Midbrain (tissue), 1 donor: ENCODE results near the gene FLII.
"Not testable (repeated sequence)": the region's sequence is repeated elsewhere in the genome, so short reads cannot be mapped to it uniquely, and the experiment has no call there.

ENCODE experiments used
- DNase-seq: peaks from one replicate; lab custom pipeline; 2025; lab: John Stamatoyannopoulos, UW

The FLII gene

GRCh38 chr17:18258356-18259038 is at the start of gene FLII:
TSS of gene FLII (minus strand) at chr17:18258738. CDS start at chr17:18258690, 48 bp downstream.
- DNase-seq: peak; percentile 74

- DNase-seq: not testable (repeated sequence)
These were observed 44.7 kb upstream of the FLII start for GRCh38 chr17:18303206-18303605.

- no peak for DNase-seq
These were observed 42.4 kb upstream of the FLII start for GRCh38 chr17:18300725-18301480.

GRCh38 chr17:18298061-18298460 is 39.5 kb upstream of the FLII start:
- not testable (repeated sequence) for DNase-seq

GRCh38 chr17:18291718-18292540 is 33.4 kb upstream of the FLII start:
- DNase-seq: no peak

GRCh38 chr17:18285296-18285695 is 26.8 kb upstream of the FLII start:
- no peak for DNase-seq

GRCh38 chr17:18281788-18282187 is 23.2 kb upstream of the FLII start:
- no peak for DNase-seq

GRCh38 chr17:18280766-18281371 is 22.3 kb upstream of the FLII start:
- DNase-seq: no peak

GRCh38 chr17:18280249-18280648 is 21.7 kb upstream of the FLII start:
- no peak for DNase-seq

- no peak for DNase-seq
These were observed 20.3 kb upstream of the FLII start for GRCh38 chr17:18278867-18279266.

- no peak for DNase-seq
These were observed 18.5 kb upstream of the FLII start for GRCh38 chr17:18277076-18277475.

- DNase-seq: no peak
These were observed 11.8 kb upstream of the FLII start for GRCh38 chr17:18270046-18270931.

GRCh38 chr17:18267927-18268711 is 9.6 kb upstream of the FLII start:
- no peak for DNase-seq

- DNase-seq: no peak
These were observed 8.8 kb upstream of the FLII start for GRCh38 chr17:18267366-18267765.

GRCh38 chr17:18263885-18264682 is 5.5 kb upstream of the FLII start:
- no peak for DNase-seq

GRCh38 chr17:18262641-18263040 is 4.1 kb upstream of the FLII start:
- DNase-seq: no peak

- DNase-seq: no peak
These were observed 3.6 kb upstream of the FLII start for GRCh38 chr17:18262111-18262510.

GRCh38 chr17:18261659-18262058 is 3.1 kb upstream of the FLII start:
- no peak for DNase-seq

- no peak for DNase-seq
These were observed 2.6 kb upstream of the FLII start for GRCh38 chr17:18261146-18261515.
